HG03457 (cell line): ENCODE data around the gene LINC01488.

Source experiments
- ATAC-seq: cut with Tn5 transposase; IDR thresholded peaks from one replicate; pipeline ENCODE4 v1.9.1; 2021; ENCODE audit warnings: moderate number of reproducible peaks; ENCODE audit not compliant: unreplicated experiment

The LINC01488 gene

GRCh38 chr11:69463181-69463994 is 18.1 kb upstream of the LINC01488 start:
- no peak for ATAC-seq

GRCh38 chr11:69463995-69464960 is 17.2 kb upstream of the LINC01488 start:
- no peak for ATAC-seq

- no peak for ATAC-seq
Measured at GRCh38 chr11:69465236-69466000, 16.0 kb upstream of the LINC01488 start.

GRCh38 chr11:69466039-69466438 is 15.4 kb upstream of the LINC01488 start:
- ATAC-seq, result no peak

- ATAC-seq, result no peak
Measured at GRCh38 chr11:69467196-69467595, 14.3 kb upstream of the LINC01488 start.

GRCh38 chr11:69467646-69468045 is 13.8 kb upstream of the LINC01488 start:
- no peak for ATAC-seq

- ATAC-seq, result no peak
Measured at GRCh38 chr11:69468221-69468620, 13.2 kb upstream of the LINC01488 start.

- ATAC-seq, result no peak
Measured at GRCh38 chr11:69468911-69469885, 12.3 kb upstream of the LINC01488 start.

GRCh38 chr11:69470301-69470700 is 11.2 kb upstream of the LINC01488 start:
- ATAC-seq, result no peak

- ATAC-seq, result no peak
Measured at GRCh38 chr11:69470793-69471728, 10.4 kb upstream of the LINC01488 start.

- ATAC-seq, result no peak
Measured at GRCh38 chr11:69471729-69472540, 9.5 kb upstream of the LINC01488 start.

GRCh38 chr11:69472541-69473275 is 8.8 kb upstream of the LINC01488 start:
- no peak for ATAC-seq

GRCh38 chr11:69473276-69473845 is 8.1 kb upstream of the LINC01488 start:
- no peak for ATAC-seq

- no peak for ATAC-seq
Measured at GRCh38 chr11:69474736-69475135, 6.7 kb upstream of the LINC01488 start.

GRCh38 chr11:69475141-69475865 is 6.2 kb upstream of the LINC01488 start:
- no peak for ATAC-seq

GRCh38 chr11:69475866-69476471 is 5.5 kb upstream of the LINC01488 start:
- ATAC-seq, result no peak
